Parathyroid adenoma (tissue), 2 donors: Measurements from ENCODE around the gene MNS1.

Experiments used
- H2AFZ ChIP-seq: fragments of 300-600 bp; sonication (generic); one replicate; pipeline ENCODE4 v1.7.0; 2017; ENCODE audit warnings: antibody characterized with exemption, mild to moderate bottlenecking
- H3K27ac ChIP-seq: fragments of 300-600 bp; sonication (generic); one replicate; pipeline ENCODE4 v1.7.0; 2017
- H3K27me3 ChIP-seq: fragments of 300-600 bp; sonication (generic); one replicate; pipeline ENCODE4 v1.7.0; 2017; ENCODE audit warnings: low read length; ENCODE audit not compliant: control insufficient read depth, insufficient read depth
- H3K36me3 ChIP-seq: fragments of 300-600 bp; sonication (generic); one replicate; pipeline ENCODE4 v1.7.0; 2017; ENCODE audit warnings: low read length; ENCODE audit not compliant: control insufficient read depth, insufficient read depth
- H3K4me1 ChIP-seq: fragments of 300-600 bp; sonication (generic); one replicate; pipeline ENCODE4 v1.7.0; 2017; ENCODE audit warnings: control low read depth
- H3K4me2 ChIP-seq: fragments of 300-600 bp; sonication (generic); one replicate; pipeline ENCODE4 v1.7.0; 2017; ENCODE audit warnings: low read length
- H3K4me3 ChIP-seq: fragments of 300-600 bp; sonication (generic); one replicate; pipeline ENCODE4 v1.7.0; 2017; ENCODE audit warnings: low read depth, low read length
- H3K79me2 ChIP-seq: fragments of 300-600 bp; sonication (generic); one replicate; pipeline ENCODE4 v1.7.0; 2017; ENCODE audit warnings: control low read depth
- H3K9ac ChIP-seq: fragments of 300-600 bp; sonication (generic); one replicate; pipeline ENCODE4 v1.7.0; 2017; ENCODE audit warnings: mild to moderate bottlenecking
- H3K9me3 ChIP-seq: fragments of 300-600 bp; sonication (generic); one replicate; pipeline ENCODE4 v1.7.0; 2017; ENCODE audit warnings: low read length; ENCODE audit not compliant: control insufficient read depth
- CTCF ChIP-seq: fragments of 300-600 bp; sonication (generic); IDR thresholded peaks from one replicate; pipeline ENCODE4 v1.7.0; 2017; ENCODE audit warnings: antibody characterized with exemption, mild to moderate bottlenecking
- donor health status: primary hyperparathyroidism.

Gene MNS1

GRCh38 chr15:56390739-56391267 lies 74.1 kb downstream of the MNS1 start:
- Histone ChIP-seq H3K36me3 (no peaks in the 10 kb centered on the region), H3K4me3 (no peak overlapping the region), H3K27me3 (no peaks in the 10 kb centered on the region), H3K9ac (no peak overlapping the region), H2AFZ (no peak overlapping the region), H3K4me1 (no peaks in the 10 kb centered on the region), H3K79me2 (no peaks in the 10 kb centered on the region), H3K4me2 (no peak overlapping the region), H3K27ac (no peak overlapping the region), H3K9me3 (no peaks in the 10 kb centered on the region)
- TF ChIP-seq CTCF: no peak

DNA sequence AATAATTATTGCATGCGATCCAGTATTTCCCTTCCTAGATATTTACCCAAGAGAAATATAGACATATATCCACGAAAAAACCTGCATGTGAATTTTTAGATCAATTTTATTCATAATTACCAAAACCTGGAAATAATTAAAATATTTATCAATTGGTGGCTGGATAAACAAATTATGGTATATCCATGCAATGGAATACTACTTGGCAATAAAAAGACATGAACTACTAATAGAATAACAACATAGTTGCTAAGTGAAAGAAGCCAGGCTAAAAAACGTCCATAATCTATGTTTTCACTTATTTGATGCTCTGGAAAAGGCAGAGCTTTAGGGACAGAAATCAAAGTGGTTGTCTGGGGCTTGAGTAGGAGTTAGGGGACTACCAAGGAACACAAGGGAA lies 79.0 kb downstream of the MNS1 start:
- H3K4me2 ChIP-seq: no peak overlapping the region
- no peak overlapping the region for H3K4me3 ChIP-seq
- H3K9me3 ChIP-seq: no peaks in the 10 kb centered on the region
- TF ChIP-seq CTCF: no peak
- no peaks in the 10 kb centered on the region for H3K27me3 ChIP-seq
- H3K36me3 ChIP-seq: no peaks in the 10 kb centered on the region
- H3K79me2 ChIP-seq: no peaks in the 10 kb centered on the region
- no peaks in the 10 kb centered on the region for H3K4me1 ChIP-seq
- H3K27ac ChIP-seq: no peak overlapping the region
- H3K9ac ChIP-seq: no peak overlapping the region
- no peak overlapping the region for H2AFZ ChIP-seq

DNA sequence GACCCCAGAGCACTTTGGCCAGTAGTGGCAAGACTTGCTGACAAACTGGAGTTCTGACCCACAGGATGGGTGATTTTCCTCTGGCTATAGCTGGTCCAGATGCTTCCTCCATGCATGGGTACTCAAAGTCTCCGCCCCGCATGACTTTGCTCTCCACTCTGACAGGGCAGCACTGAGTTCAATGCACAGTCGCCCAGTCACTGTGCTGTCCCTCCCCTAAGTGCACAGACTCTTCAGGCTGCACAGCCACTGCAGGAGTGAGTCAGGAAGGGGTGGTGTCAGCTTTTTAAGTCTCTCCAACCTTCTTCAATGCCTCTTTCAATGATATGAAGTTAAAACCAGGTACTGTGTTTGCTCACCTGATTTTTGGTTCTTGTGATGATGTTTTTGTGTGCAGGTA lies 81.9 kb downstream of the MNS1 start:
- no peak overlapping the region for H2AFZ ChIP-seq
- H3K9ac ChIP-seq: no peak overlapping the region
- no peak for TF ChIP-seq CTCF
- H3K27ac ChIP-seq: no peak overlapping the region
- no peaks in the 10 kb centered on the region for H3K27me3 ChIP-seq
- no peaks in the 10 kb centered on the region for H3K79me2 ChIP-seq
- no peak overlapping the region for H3K4me2 ChIP-seq
- no peaks in the 10 kb centered on the region for H3K9me3 ChIP-seq
- no peaks in the 10 kb centered on the region for H3K4me1 ChIP-seq
- H3K4me3 ChIP-seq: no peak overlapping the region
- no peaks in the 10 kb centered on the region for H3K36me3 ChIP-seq
